HG02798 (cell line): ENCODE data around the gene CTNNA3.

ENCODE experiments used
- ATAC-seq: cut with Tn5 transposase; IDR thresholded peaks from one replicate; pipeline ENCODE4 v1.9.1; 2021; ENCODE audit warnings: mild to moderate bottlenecking; ENCODE audit not compliant: unreplicated experiment, poor library complexity

CTNNA3 gene

DNA sequence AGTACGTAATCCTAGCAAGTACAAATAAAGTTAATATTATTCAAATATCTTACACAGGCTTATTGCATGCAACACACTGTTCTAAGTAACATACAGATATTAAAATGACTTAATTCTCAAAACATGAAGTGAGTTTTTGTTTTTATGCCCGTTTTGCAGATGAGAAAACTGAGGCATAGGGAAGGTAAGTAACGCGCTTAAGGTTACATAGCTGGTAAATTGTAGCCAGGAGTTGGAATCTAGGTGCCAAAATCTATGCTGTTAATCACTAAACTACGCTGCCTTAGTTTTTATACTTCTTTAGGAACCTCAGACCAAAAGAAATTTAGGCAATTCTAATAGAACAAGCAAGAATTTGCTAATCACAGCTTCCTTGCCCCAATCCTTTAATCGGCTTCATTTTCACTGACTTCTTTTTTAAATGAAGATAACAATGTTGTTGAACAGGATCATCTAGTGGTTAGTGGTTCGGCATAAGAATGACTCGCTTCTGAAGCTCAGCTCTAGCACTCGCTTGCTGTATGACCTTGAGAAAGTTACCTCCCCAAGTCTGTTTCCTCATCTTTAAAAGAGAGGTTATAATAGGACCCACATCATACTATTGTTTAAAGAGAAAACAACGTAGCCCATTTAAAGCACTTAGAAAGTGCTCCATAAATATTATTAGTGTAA lies 771.2 kb downstream of the CTNNA3 start:
- no peak for ATAC-seq

GRCh38 chr10:66919248-66919647 lies 776.7 kb downstream of the CTNNA3 start:
- no peak for ATAC-seq

GRCh38 chr10:66917104-66917503 lies 778.9 kb downstream of the CTNNA3 start:
- ATAC-seq, result no peak

GRCh38 chr10:66916030-66916429 lies 780.0 kb downstream of the CTNNA3 start:
- no peak for ATAC-seq

- no peak for ATAC-seq
Measured at GRCh38 chr10:66910671-66911070, 785.3 kb downstream of the CTNNA3 start.

- no peak for ATAC-seq
Measured at GRCh38 chr10:66892871-66893270, 803.1 kb downstream of the CTNNA3 start.

GRCh38 chr10:66888237-66888636 lies 807.8 kb downstream of the CTNNA3 start:
- ATAC-seq, result no peak

DNA sequence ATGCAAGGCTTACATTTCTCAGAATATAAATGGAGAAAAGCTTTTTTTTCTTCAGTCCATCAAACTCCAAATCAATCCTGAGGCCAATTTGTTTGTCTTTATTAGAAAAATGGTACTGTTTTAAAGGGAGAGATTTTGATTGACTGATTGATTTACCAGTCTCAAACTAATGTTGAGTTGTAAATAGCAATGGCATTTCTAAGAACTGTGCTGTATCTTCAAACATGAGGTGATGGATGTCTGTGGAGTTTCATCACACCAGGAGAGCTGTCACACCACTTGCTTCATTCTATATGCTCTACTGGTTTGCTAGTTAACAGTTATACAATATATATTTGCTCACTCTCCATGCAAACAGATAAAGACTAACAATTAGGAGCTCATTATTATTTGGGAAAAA lies 809.1 kb downstream of the CTNNA3 start:
- ATAC-seq, result no peak

GRCh38 chr10:66882271-66882670 lies 813.7 kb downstream of the CTNNA3 start:
- ATAC-seq, result no peak

DNA sequence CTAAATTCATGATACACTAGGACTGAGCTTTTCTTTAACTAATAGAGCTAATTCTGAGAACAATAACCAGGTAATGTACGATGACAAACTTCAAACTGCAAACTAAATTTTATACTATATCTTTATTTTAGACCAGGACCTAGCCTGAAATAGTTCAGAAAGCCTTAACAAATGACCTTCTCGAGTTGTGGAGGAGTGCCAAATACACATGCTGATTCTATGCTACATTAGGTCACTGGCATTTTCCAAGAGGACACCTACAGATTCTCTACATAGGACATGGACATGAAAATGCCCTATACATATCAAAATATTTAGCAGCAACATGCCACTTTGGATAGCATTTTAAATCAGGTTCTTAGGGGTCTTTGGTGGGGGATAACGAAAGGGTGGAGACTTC lies 814.2 kb downstream of the CTNNA3 start:
- ATAC-seq, result no peak

GRCh38 chr10:66880826-66881225 lies 815.2 kb downstream of the CTNNA3 start:
- ATAC-seq, result no peak

- ATAC-seq, result no peak
Measured at GRCh38 chr10:66880292-66880691, 815.7 kb downstream of the CTNNA3 start.

- no peak for ATAC-seq
Measured at GRCh38 chr10:66877361-66877760, 818.6 kb downstream of the CTNNA3 start.

GRCh38 chr10:66869635-66870034 lies 826.4 kb downstream of the CTNNA3 start:
- no peak for ATAC-seq

- ATAC-seq, result no peak
Measured at GRCh38 chr10:66862687-66863258, 833.2 kb downstream of the CTNNA3 start.

- no peak for ATAC-seq
Measured at GRCh38 chr10:66860376-66860945, 835.5 kb downstream of the CTNNA3 start.

GRCh38 chr10:66852811-66853210 lies 843.2 kb downstream of the CTNNA3 start:
- ATAC-seq, result no peak

- no peak for ATAC-seq
Measured at GRCh38 chr10:66848856-66849255, 847.1 kb downstream of the CTNNA3 start.

DNA sequence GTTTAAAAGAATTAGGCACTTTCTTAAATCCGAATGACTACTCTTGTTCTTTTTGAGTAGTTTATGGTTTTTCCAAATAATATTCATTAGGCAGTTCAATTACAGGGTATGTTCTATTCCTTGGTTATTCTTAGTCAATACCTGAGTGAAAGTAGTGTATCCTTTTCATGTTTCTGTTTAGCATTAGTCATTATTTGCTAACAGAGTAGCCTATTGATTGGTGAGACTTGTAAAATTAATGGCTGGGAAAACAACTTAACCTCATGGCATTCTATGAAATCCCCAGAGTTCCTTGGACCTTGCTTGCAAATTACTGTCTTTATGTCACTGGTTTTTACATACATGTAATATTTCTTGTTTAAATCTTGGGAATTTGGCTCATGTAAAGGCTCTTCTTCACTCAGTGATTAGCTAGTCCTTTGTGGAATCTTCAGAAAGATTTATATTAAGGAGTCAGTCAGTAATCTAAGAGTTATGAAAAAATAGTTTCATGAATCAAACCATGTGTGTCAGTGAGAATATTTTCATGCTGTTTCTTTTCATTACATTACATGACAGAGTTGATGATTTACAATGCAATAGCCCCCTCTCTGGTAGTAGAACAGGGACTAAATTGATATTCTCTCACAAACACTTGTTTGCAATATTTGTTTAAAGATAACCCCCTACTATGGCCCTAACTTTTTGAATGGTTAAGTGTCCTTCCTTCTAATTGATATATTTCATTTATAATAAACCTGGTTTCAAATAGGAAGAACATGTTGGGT lies 851.6 kb downstream of the CTNNA3 start:
- no peak for ATAC-seq

DNA sequence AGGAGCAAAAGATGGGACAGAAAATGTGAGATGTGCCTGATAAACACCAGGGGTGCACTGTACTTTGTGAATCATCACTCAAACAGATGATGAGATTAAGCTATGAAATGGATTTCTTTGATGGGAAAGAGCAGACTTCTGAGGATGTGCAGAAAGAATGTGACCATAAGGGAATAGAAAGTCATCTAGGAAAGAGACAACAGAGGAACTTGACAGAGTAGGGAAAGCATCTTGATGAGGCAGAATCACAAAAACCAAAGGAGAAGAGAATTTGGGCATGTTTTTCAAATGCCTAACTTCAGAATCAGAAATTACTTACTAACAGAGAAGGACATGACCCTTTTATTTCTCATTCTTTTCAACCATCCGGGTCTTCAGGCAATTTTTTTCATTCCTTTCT lies 852.6 kb downstream of the CTNNA3 start:
- no peak for ATAC-seq

DNA sequence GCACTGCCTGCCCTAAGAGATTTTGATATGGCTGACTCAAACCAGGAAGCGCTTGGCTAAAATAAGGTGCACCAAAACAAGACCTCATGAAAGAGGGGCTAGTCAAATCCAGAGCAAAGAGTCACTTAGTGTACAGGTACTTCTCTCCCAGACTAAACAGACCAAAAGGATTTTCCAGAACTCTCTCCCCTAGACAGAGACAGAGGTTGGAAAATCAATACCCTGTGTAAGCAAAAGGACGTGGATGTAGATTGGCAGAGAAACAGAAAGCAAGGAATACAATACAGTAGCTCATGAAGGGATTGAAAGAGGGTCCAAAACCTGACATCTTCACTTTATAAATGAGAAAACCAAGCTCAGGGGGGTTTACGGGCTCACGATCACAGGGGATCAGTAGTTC lies 853.1 kb downstream of the CTNNA3 start:
- ATAC-seq, result no peak
